NB4 (cell line): Measurements from ENCODE around the gene NLRP3.

ENCODE experiments used
- CTCF ChIP-seq: IDR thresholded peaks from one replicate; pipeline ENCODE4 v1.5.1; 2012; ENCODE audit warnings: low read depth, low read length
- MAX ChIP-seq: IDR thresholded peaks from 2 replicates; pipeline ENCODE4 v1.6.1; 2011; ENCODE audit warnings: low read depth, low read length
- MYC ChIP-seq: IDR thresholded peaks from 2 replicates; pipeline ENCODE4 v1.6.1; 2011; ENCODE audit warnings: low read depth, low read length

- TF ChIP-seq CTCF (no peak), MYC (no peak), MAX (no peak)
Observed at GRCh38 chr1:247440001-247440620, 24.1 kb downstream of the NLRP3 start.
